ENCODE measurements around the gene IFI27L1. TPM values are rescaled to one million over a fixed set of nuclear protein-coding genes. Genes with fewer than 3 reads are reported as not detected.

IFI27L1 gene
- total and polyA plus RNA-seq, 7 donors, result 6.5 to 15.0 (median 10.4) TPM

- WGBS, 3 donors, result 89 to 90% (median 89%) methylated on average over 6 of the region's 6 CpGs
- intact Hi-C loops (cut with DNase I), result no loop called here
Measured at GRCh38 chr14:94125659-94126418, 44.7 kb downstream of the IFI27L1 start.

GRCh38 chr14:94126419-94126677, 45.2 kb downstream of the IFI27L1 start:
- no peak for TF ChIP-seq CTCF (IDR thresholded peaks at IDR 0.05)
- no peaks in the 10 kb centered on the region for H3K9me3 ChIP-seq
- H3K4me3 ChIP-seq, result no peak overlapping the region
- H3K27me3 ChIP-seq (ENCODE audit: insufficient read depth in 3 of 3, low read length in 2 of 3), result no peaks in the 10 kb centered on the region
- no peaks in the 10 kb centered on the region for H3K36me3 ChIP-seq (ENCODE audit: insufficient read depth in 1 of 2, low read depth in 1 of 2)
- no peak overlapping the region for H3K27ac ChIP-seq
- DNase-seq, result no peak
- no peaks in the 10 kb centered on the region for H3K4me1 ChIP-seq
- intact Hi-C loops (cut with DNase I), result no loop called here
- ATAC-seq, result no peak
- 70 to 82% (median 79%) methylated on average over 1 of the region's 1 CpG for WGBS, 3 donors

More at GRCh38 chr14:94125659-94126418, 44.7 kb downstream of the IFI27L1 start:
- TF ChIP-seq CTCF (IDR thresholded peaks at IDR 0.05), result no peak
- DNase-seq (no peak), ATAC-seq (no peak)
- Histone ChIP-seq H3K27me3 (ENCODE audit: insufficient read depth in 3 of 3, low read length in 2 of 3) (no peaks in the 10 kb centered on the region), H3K4me3 (no peak overlapping the region), H3K36me3 (ENCODE audit: insufficient read depth in 1 of 2, low read depth in 1 of 2) (no peaks in the 10 kb centered on the region), H3K9me3 (no peaks in the 10 kb centered on the region), H3K4me1 (no peaks in the 10 kb centered on the region), H3K27ac (no peak overlapping the region)

- intact Hi-C loops (cut with DNase I), result no loop called here
- TF ChIP-seq CTCF (IDR thresholded peaks at IDR 0.05), result no peak
- no peak overlapping the region for H3K27ac ChIP-seq
- H3K4me1 ChIP-seq, result no peaks in the 10 kb centered on the region
- DNase-seq (no peak), ATAC-seq (no peak)
- H3K27me3 ChIP-seq (ENCODE audit: insufficient read depth in 3 of 3, low read length in 2 of 3), result no peaks in the 10 kb centered on the region
- H3K4me3 ChIP-seq, result no peak overlapping the region
- H3K9me3 ChIP-seq, result no peaks in the 10 kb centered on the region
- 79 to 96% (median 79%) methylated on average over 5 of the region's 5 CpGs for WGBS, 3 donors
- no peaks in the 10 kb centered on the region for H3K36me3 ChIP-seq (ENCODE audit: insufficient read depth in 1 of 2, low read depth in 1 of 2)
Measured at GRCh38 chr14:94126800-94127199, 45.7 kb downstream of the IFI27L1 start.

- ATAC-seq (no peak), DNase-seq (no peak)
- no peaks in the 10 kb centered on the region for H3K9me3 ChIP-seq
- intact Hi-C loops (cut with DNase I), result no loop called here
- H3K4me3 ChIP-seq, result no peak overlapping the region
- no peaks in the 10 kb centered on the region for H3K4me1 ChIP-seq
- H3K36me3 ChIP-seq (ENCODE audit: insufficient read depth in 1 of 2, low read depth in 1 of 2), result no peaks in the 10 kb centered on the region
- no peak overlapping the region for H3K27ac ChIP-seq
- 85 to 94% (median 91%) methylated on average over 6 of the region's 6 CpGs for WGBS, 3 donors
- H3K27me3 ChIP-seq (ENCODE audit: insufficient read depth in 3 of 3, low read length in 2 of 3), result no peaks in the 10 kb centered on the region
- TF ChIP-seq CTCF (IDR thresholded peaks at IDR 0.05), result no peak
Measured at GRCh38 chr14:94127330-94127729, 46.2 kb downstream of the IFI27L1 start.

Data from psoas muscle (tissue), 8 donors.